ENCODE data around the gene KCNH1.
"Not testable (repeated sequence)": the region's sequence is repeated elsewhere in the genome, so short reads cannot be mapped to it uniquely, and the experiment has no call there.

KCNH1 gene

DNA sequence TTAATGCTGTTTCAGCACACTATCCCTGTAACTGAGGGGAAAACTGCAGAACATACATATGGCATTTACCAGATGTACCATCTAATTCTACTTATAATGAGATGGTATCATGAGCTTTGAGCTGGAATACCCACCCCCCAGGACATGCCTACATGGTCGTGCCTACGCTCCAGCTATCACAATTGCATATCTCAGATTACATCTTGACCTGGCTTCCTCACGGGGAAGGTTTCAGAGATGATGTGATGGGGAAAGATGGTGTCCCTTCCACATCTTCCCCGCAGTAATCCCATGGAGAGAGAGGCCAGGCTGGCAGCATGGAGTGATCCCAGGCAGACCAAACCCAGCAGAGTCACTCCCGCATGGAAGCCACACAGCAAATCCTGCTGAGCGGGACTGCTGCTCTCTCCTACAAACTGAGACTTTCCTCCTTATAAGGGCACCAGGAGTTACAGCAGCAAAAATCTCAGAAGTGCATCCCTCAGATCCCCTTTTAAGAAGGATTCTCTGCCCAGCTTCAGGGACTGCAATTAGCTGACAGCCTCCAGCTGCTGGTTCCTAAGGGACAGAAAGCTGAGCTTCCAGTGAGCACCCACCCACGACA, 67.1 kb downstream of the KCNH1 start:
- no peaks in the 10 kb centered on the region for H4K20me1 ChIP-seq (ENCODE audit: insufficient read depth)
- H3K79me2 ChIP-seq (ENCODE audit: insufficient read depth, low read depth), result no peaks in the 10 kb centered on the region
- H3K4me2 ChIP-seq, result no peak overlapping the region
- no peak overlapping the region for H3K4me3 ChIP-seq (IDR thresholded peaks at IDR 0.05; ENCODE audit: insufficient read depth, low read depth, low read length)
- no peaks in the 10 kb centered on the region for H3K27me3 ChIP-seq (ENCODE audit: insufficient read depth, low read depth)
- no peak overlapping the region for H2AFZ ChIP-seq (ENCODE audit: low read depth)
- no peak overlapping the region for H3K9ac ChIP-seq
- H3K36me3 ChIP-seq (ENCODE audit: insufficient read depth), result no peaks in the 10 kb centered on the region
- no peak for TF ChIP-seq CTCF (conservative IDR thresholded peaks at IDR 0.05; ENCODE audit: low read depth, low read length)
- no peak overlapping the region for H3K27ac ChIP-seq
- H3K4me1 ChIP-seq (ENCODE audit: low read depth, poor library complexity, severe bottlenecking), result no peaks in the 10 kb centered on the region

DNA sequence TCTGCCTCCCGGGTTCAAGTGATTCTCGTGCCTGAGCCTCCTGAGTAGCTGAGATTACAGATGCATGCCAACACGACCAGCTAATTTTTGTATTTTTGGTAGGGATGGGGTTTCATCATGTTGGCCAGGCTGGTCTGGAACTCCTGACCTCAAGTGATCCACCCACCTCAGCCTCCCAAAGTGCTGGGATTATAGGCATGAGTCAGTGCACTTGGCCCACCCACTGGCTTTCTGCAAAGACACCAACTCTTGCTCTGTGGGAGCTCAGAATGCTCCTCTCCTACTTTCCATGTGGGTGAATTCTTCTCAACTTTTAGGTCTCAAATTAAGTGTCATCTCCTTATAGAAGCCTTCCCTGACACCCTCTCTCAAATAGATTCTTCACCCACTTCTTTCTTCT, 92.1 kb downstream of the KCNH1 start:
- H3K27me3 ChIP-seq (ENCODE audit: insufficient read depth, low read depth); H3K79me2 ChIP-seq (ENCODE audit: insufficient read depth, low read depth); H4K20me1 ChIP-seq (ENCODE audit: insufficient read depth): not testable (repeated sequence)

GRCh38 chr1:211037095-211037494, 96.9 kb downstream of the KCNH1 start:
- no peaks in the 10 kb centered on the region for H3K4me1 ChIP-seq (ENCODE audit: low read depth, poor library complexity, severe bottlenecking)
- H3K27ac ChIP-seq, result no peak overlapping the region
- no peak for TF ChIP-seq CTCF (conservative IDR thresholded peaks at IDR 0.05; ENCODE audit: low read depth, low read length)
- H3K27me3 ChIP-seq (ENCODE audit: insufficient read depth, low read depth), result no peaks in the 10 kb centered on the region
- no peak overlapping the region for H3K4me2 ChIP-seq
- H3K36me3 ChIP-seq (ENCODE audit: insufficient read depth), result no peaks in the 10 kb centered on the region
- no peaks in the 10 kb centered on the region for H3K79me2 ChIP-seq (ENCODE audit: insufficient read depth, low read depth)
- H3K4me3 ChIP-seq (IDR thresholded peaks at IDR 0.05; ENCODE audit: insufficient read depth, low read depth, low read length), result no peak overlapping the region
- H4K20me1 ChIP-seq (ENCODE audit: insufficient read depth), result no peaks in the 10 kb centered on the region
- H2AFZ ChIP-seq (ENCODE audit: low read depth), result no peak overlapping the region
- no peak overlapping the region for H3K9ac ChIP-seq

More for the DNA sequence above, 92.1 kb downstream of the KCNH1 start:
- H3K4me3 ChIP-seq (IDR thresholded peaks at IDR 0.05; ENCODE audit: insufficient read depth, low read depth, low read length); H3K4me2 ChIP-seq; H3K4me1 ChIP-seq (ENCODE audit: low read depth, poor library complexity, severe bottlenecking); H3K36me3 ChIP-seq (ENCODE audit: insufficient read depth); H3K9ac ChIP-seq; H3K27ac ChIP-seq; H2AFZ ChIP-seq (ENCODE audit: low read depth): not testable (repeated sequence)

- Histone ChIP-seq H3K4me1 (ENCODE audit: low read depth, poor library complexity, severe bottlenecking) (no peaks in the 10 kb centered on the region), H3K9ac (no peak overlapping the region), H2AFZ (ENCODE audit: low read depth) (no peak overlapping the region), H3K27me3 (ENCODE audit: insufficient read depth, low read depth) (no peaks in the 10 kb centered on the region), H3K79me2 (ENCODE audit: insufficient read depth, low read depth) (no peaks in the 10 kb centered on the region), H3K4me3 (IDR thresholded peaks at IDR 0.05; ENCODE audit: insufficient read depth, low read depth, low read length) (no peak overlapping the region), H3K27ac (no peak overlapping the region), H3K36me3 (ENCODE audit: insufficient read depth) (no peaks in the 10 kb centered on the region), H4K20me1 (ENCODE audit: insufficient read depth) (no peaks in the 10 kb centered on the region), H3K4me2 (no peak overlapping the region)
- no peak for TF ChIP-seq CTCF (conservative IDR thresholded peaks at IDR 0.05; ENCODE audit: low read depth, low read length)
Observed at GRCh38 chr1:211036381-211037060, 97.4 kb downstream of the KCNH1 start.

DNA sequence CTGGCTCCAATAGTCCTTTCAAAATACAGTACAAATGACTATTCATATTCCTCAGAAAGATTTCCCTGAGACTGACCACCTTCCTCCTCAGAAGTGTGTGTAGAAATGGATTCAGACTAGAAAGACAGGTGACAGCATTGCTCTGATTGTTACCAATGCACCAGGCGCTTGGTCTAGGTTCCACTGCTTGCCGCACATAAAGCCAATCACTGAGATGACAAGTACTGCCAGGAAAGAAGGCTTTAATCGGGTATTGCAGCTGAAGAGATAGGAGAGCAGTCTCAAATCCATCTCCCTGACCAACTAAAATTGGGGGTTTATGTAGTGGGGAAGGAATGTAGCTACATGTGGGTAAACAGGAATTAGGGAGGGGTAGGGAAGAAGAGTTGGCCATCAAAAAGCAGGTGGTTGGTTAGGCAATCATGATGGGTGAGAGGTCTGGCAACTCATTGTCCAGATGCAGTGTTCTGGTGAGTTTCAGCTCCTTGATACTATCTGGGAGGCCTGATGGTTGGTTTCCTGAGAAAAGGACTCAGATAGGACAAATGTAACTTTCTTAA, 98.0 kb downstream of the KCNH1 start:
- H3K9ac ChIP-seq, result no peak overlapping the region
- H4K20me1 ChIP-seq (ENCODE audit: insufficient read depth), result no peaks in the 10 kb centered on the region
- H3K27ac ChIP-seq, result no peak overlapping the region
- no peak overlapping the region for H3K4me2 ChIP-seq
- no peaks in the 10 kb centered on the region for H3K4me1 ChIP-seq (ENCODE audit: low read depth, poor library complexity, severe bottlenecking)
- H3K4me3 ChIP-seq (IDR thresholded peaks at IDR 0.05; ENCODE audit: insufficient read depth, low read depth, low read length), result no peak overlapping the region
- no peak overlapping the region for H2AFZ ChIP-seq (ENCODE audit: low read depth)
- H3K27me3 ChIP-seq (ENCODE audit: insufficient read depth, low read depth), result no peaks in the 10 kb centered on the region
- no peak for TF ChIP-seq CTCF (conservative IDR thresholded peaks at IDR 0.05; ENCODE audit: low read depth, low read length)
- H3K79me2 ChIP-seq (ENCODE audit: insufficient read depth, low read depth), result no peaks in the 10 kb centered on the region
- H3K36me3 ChIP-seq (ENCODE audit: insufficient read depth), result no peaks in the 10 kb centered on the region
